Activated naive CD8-positive, alpha-beta T cell treated with anti-CD3 and anti-CD28 coated beads, Interleukin-2, amount 50 U/mL, for 24 hours (primary cell): ENCODE results near the gene CERS6.
A peak's percentile ranks its signal among the peaks of the same experiment; 100 is the strongest.

Experiments used
- ATAC-seq: fragments of 150-1000 bp; cut with Tn5 transposase; one replicate; pipeline ENCODE4 v1.10.0; 2021
- DNase-seq: peaks from one replicate; pipeline ENCODE4 v3.0.0; 2021
- H3K27ac Mint-ChIP-seq: one replicate; pipeline ENCODE4 v1.8.0; 2021; ENCODE audit warnings: mild to moderate bottlenecking, mixed read lengths
- H3K27me3 Mint-ChIP-seq: one replicate; pipeline ENCODE4 v1.8.0; 2021; ENCODE audit warnings: mixed read lengths
- H3K36me3 Mint-ChIP-seq: one replicate; pipeline ENCODE4 v1.8.0; 2021; ENCODE audit warnings: low read depth, mixed read lengths
- H3K4me1 Mint-ChIP-seq: one replicate; pipeline ENCODE4 v1.8.0; 2021; ENCODE audit warnings: mixed read lengths
- H3K4me3 Mint-ChIP-seq: one replicate; pipeline ENCODE4 v1.8.0; 2021; ENCODE audit warnings: mild to moderate bottlenecking, moderate library complexity, mixed read lengths
- H3K9me3 Mint-ChIP-seq: one replicate; pipeline ENCODE4 v1.8.0; 2021; ENCODE audit warnings: mixed read lengths

The CERS6 gene

DNA sequence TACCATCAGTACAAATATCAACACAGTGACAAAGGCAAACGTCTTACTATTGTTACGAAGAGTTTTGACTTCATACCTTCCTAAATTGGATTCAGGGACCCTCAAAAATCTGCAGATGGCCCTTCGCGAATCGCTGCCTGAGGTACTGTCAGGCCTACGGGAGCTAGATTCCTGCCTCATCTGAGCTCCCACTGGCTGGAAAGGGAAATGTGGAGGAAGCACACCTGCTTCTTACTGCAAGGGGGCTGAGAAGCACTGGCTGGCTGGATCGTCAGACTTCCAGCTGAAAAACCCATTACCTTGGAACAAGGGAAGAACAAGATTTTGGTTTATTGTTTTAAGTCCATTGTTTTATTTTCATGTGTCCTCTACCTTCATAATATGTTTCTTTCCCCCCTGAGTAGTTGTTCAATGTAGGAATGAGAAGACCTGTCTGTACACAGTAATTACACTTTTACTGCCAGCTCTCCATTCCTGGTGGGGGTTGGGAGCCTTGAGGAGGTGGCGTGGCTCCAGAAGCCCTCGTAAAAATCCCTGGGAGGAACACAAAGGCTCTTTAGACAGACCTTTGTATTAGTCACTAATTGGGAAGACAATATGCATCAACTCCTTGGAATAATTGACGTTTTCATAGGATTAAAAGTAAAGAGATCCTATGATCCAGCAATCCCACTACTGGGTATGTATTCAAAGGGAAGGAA is 222.2 kb downstream of the CERS6 start:
- H3K9me3 Mint-ChIP-seq, result no peaks in the 10 kb centered on the region
- no peaks in the 10 kb centered on the region for H3K27me3 Mint-ChIP-seq
- ATAC-seq, result no peak
- no peak for DNase-seq
- H3K27ac Mint-ChIP-seq, result no peak overlapping the region
- peaks cover 7% of the 10 kb centered on the region for H3K36me3 Mint-ChIP-seq
- no peaks in the 10 kb centered on the region for H3K4me1 Mint-ChIP-seq
- H3K4me3 Mint-ChIP-seq, result no peak overlapping the region

DNA sequence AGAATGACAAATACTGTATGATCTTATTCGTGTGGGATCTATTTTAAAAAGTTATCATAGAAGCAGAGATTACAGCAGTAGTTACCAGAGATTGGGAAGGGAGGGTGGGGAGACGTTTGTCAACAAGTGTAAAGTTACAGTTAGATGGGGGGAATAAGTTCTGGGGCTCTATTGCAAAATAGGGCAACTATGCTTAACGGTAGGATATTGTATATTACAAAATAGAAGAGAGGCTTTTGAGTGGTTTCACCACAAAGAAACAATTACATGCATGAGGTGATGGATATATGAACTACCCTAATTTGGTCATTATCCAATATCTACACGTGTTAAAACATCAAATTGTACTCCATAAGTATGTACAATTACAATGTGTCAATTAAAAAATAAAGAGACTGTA is 223.0 kb downstream of the CERS6 start:
- ATAC-seq (no peak), DNase-seq (no peak)
- no peaks in the 10 kb centered on the region for H3K4me1 Mint-ChIP-seq
- no peak overlapping the region for H3K27ac Mint-ChIP-seq
- no peaks in the 10 kb centered on the region for H3K9me3 Mint-ChIP-seq
- H3K4me3 Mint-ChIP-seq, result no peak overlapping the region
- H3K27me3 Mint-ChIP-seq, result no peaks in the 10 kb centered on the region
- peaks cover 7% of the 10 kb centered on the region for H3K36me3 Mint-ChIP-seq

DNA sequence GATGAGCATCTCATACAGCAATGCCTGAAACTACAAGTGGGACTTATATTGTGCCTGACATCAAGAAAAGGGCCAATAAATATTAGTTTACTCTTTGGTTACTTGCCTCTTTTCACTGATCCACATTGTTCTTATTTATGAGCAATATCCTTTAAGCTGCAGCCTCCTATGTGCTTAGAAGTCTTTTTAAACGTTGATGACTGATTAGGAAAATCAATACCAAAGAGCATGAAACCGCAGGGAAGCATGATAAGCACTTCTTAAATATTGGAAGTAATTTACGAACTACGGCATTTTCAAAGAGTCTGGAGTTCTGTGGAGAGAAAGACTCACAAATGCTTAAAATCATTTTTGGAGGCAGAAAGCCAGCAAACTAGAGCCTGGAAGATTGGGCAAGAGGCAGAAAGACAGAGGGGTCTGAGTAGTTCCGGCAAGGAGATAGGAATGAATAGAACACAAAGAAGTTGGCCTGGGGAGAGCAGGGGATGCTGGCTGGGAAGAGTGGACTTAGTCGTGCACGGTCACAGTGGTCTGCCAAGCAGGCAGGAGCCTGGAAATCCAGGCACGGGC is 223.8 kb downstream of the CERS6 start:
- Mint-ChIP-seq H3K36me3 (peaks cover 7% of the 10 kb centered on the region), H3K27me3 (no peaks in the 10 kb centered on the region), H3K27ac (no peak overlapping the region), H3K4me3 (no peak overlapping the region), H3K4me1 (no peaks in the 10 kb centered on the region), H3K9me3 (no peaks in the 10 kb centered on the region)
- DNase-seq (no peak), ATAC-seq (no peak)

DNA sequence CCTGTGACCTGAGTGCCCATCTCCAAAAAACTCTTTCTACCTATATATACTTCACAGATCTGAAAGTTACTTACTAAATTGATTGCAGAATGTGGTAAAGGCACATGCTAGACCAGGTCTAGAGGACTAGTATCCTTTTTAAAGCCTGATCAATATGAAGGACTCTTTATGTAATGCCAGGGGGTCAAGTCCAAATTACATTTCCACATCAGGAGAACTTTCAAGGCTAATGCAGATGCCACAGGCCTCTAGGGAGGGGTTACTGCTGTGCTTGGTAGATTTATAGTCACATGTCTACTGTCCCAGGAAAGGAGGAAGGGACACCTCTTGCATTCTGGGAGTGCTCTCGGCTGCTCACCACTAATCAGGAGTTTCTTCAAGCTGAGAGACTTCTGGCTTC is 227.9 kb downstream of the CERS6 start:
- Mint-ChIP-seq H3K27ac (no peak overlapping the region), H3K36me3 (peaks cover 2% of the 10 kb centered on the region), H3K4me1 (no peaks in the 10 kb centered on the region), H3K4me3 (no peak overlapping the region), H3K27me3 (no peaks in the 10 kb centered on the region), H3K9me3 (no peaks in the 10 kb centered on the region)
- ATAC-seq, result no peak
- no peak for DNase-seq

GRCh38 chr2:168684921-168685599 is 229.0 kb downstream of the CERS6 start:
- Mint-ChIP-seq H3K4me3 (no peak overlapping the region), H3K9me3 (no peaks in the 10 kb centered on the region), H3K27ac (no peak overlapping the region), H3K27me3 (no peaks in the 10 kb centered on the region), H3K4me1 (no peaks in the 10 kb centered on the region), H3K36me3 (peaks cover 2% of the 10 kb centered on the region)
- ATAC-seq (no peak), DNase-seq (no peak)

GRCh38 chr2:168685600-168686451 is 229.8 kb downstream of the CERS6 start:
- no peak overlapping the region for H3K4me3 Mint-ChIP-seq

GRCh38 chr2:168686452-168687191 is 230.6 kb downstream of the CERS6 start:
- DNase-seq (no peak), ATAC-seq (no peak)
- Mint-ChIP-seq H3K36me3 (peaks cover 9% of the 10 kb centered on the region), H3K27me3 (no peaks in the 10 kb centered on the region), H3K9me3 (no peaks in the 10 kb centered on the region), H3K27ac (no peak overlapping the region), H3K4me3 (no peak overlapping the region), H3K4me1 (no peaks in the 10 kb centered on the region)

More at GRCh38 chr2:168685600-168686451, 229.8 kb downstream of the CERS6 start:
- peaks cover 2% of the 10 kb centered on the region for H3K36me3 Mint-ChIP-seq
- H3K27me3 Mint-ChIP-seq, result no peaks in the 10 kb centered on the region
- no peak overlapping the region for H3K27ac Mint-ChIP-seq
- no peaks in the 10 kb centered on the region for H3K4me1 Mint-ChIP-seq
- H3K9me3 Mint-ChIP-seq, result no peaks in the 10 kb centered on the region
- DNase-seq (no peak), ATAC-seq (no peak)

- Mint-ChIP-seq H3K9me3 (no peaks in the 10 kb centered on the region), H3K36me3 (peaks cover 13% of the 10 kb centered on the region), H3K27me3 (no peaks in the 10 kb centered on the region), H3K27ac (no peak overlapping the region), H3K4me1 (peaks cover 4% of the 10 kb centered on the region), H3K4me3 (no peak overlapping the region)
- DNase-seq (no peak), ATAC-seq (peak; percentile 43)
Measured at GRCh38 chr2:168687314-168687713, 231.2 kb downstream of the CERS6 start.

DNA sequence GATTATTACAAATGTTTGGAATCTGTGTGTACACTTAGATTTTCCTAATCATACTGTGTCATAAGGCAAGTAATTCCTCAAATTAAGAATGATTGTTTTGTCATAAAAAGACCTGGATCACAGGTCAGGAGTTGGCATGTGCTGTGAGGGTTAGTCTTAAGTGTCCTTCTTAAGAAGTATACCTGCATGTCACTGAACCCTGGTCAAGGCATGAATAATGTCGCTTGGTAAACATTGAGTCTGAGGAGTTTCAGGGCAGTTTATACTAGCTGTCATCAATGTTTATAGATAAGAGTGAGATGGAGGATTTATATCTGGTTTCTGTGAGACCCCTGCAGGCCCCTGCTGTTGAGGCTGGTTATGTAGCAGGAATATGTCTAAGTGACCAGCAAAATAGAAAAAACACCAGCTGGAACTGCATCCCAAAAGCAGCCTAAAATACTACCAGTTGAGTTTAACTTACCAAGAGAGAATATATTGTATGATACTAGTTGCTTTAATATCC is 234.4 kb downstream of the CERS6 start:
- ATAC-seq (no peak), DNase-seq (no peak)
- Mint-ChIP-seq H3K27ac (no peak overlapping the region), H3K27me3 (no peaks in the 10 kb centered on the region), H3K4me3 (no peak overlapping the region), H3K9me3 (no peaks in the 10 kb centered on the region), H3K4me1 (peaks cover 8% of the 10 kb centered on the region), H3K36me3 (peaks cover 20% of the 10 kb centered on the region)

GRCh38 chr2:168691221-168691620 is 235.1 kb downstream of the CERS6 start:
- Mint-ChIP-seq H3K4me1 (peaks cover 8% of the 10 kb centered on the region), H3K27ac (no peak overlapping the region), H3K9me3 (no peaks in the 10 kb centered on the region), H3K4me3 (no peak overlapping the region), H3K36me3 (peaks cover 25% of the 10 kb centered on the region), H3K27me3 (no peaks in the 10 kb centered on the region)
- ATAC-seq (no peak), DNase-seq (no peak)

DNA sequence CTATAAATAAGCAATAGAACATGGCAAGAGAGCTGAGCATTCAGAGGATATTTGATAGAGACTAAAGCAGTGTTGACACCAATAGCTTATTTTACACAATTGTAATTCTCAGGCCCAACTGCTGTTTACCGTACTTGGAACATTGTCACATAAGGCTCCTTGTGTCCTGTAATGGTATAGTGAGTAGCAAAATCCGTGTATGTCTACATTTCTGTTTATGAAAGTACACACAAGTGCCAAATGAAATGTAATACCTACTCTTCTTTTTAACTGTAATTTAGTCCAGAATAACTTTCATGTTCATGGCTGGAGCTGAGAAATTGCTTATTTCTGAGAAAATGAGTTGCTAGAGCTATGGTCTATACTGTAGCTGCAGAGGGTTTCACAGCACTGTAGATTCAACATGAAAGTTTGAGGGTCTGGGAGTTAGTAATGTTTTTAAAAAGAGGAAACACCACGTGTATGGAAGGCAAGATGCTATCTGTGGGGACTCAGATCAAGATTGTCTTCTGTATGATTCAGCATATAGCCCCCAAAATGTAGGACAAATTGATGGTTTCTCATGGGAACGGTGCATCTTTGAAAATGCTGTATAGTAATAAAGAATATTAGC is 236.2 kb downstream of the CERS6 start:
- no peak for DNase-seq
- no peak overlapping the region for H3K27ac Mint-ChIP-seq
- peak; percentile 71 for ATAC-seq
- peaks cover 8% of the 10 kb centered on the region for H3K4me1 Mint-ChIP-seq
- H3K4me3 Mint-ChIP-seq, result no peak overlapping the region
- H3K36me3 Mint-ChIP-seq, result peaks cover 32% of the 10 kb centered on the region
- H3K9me3 Mint-ChIP-seq, result no peaks in the 10 kb centered on the region
- H3K27me3 Mint-ChIP-seq, result no peaks in the 10 kb centered on the region

DNA sequence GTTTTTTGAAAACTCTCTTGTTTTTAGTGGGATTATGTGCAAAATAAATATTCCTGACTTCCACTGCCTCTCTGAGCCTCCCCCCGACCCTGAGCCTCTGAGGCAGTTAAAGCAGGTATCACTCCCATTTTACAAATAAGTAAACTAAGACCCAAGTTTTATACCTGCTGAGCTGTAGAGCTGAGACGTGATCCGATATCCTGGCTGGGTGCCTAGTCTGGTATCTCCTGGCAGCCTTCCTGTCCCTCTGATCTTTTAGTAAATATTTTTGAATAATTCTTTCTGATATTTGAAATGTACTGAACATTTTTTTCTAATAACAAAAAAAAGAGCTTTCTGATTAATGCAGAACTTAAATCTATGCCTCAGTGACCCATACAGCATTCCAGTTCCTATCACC is 238.1 kb downstream of the CERS6 start:
- DNase-seq, result no peak
- H3K9me3 Mint-ChIP-seq, result no peaks in the 10 kb centered on the region
- no peak overlapping the region for H3K27ac Mint-ChIP-seq
- H3K4me1 Mint-ChIP-seq, result peaks cover 8% of the 10 kb centered on the region
- ATAC-seq, result no peak
- no peak overlapping the region for H3K4me3 Mint-ChIP-seq
- peaks cover 44% of the 10 kb centered on the region for H3K36me3 Mint-ChIP-seq
- no peaks in the 10 kb centered on the region for H3K27me3 Mint-ChIP-seq

GRCh38 chr2:168694866-168695265 is 238.8 kb downstream of the CERS6 start:
- H3K4me3 Mint-ChIP-seq, result no peak overlapping the region
- ATAC-seq (no peak), DNase-seq (no peak)
- peaks cover 48% of the 10 kb centered on the region for H3K36me3 Mint-ChIP-seq
- no peaks in the 10 kb centered on the region for H3K27me3 Mint-ChIP-seq
- peaks cover 8% of the 10 kb centered on the region for H3K4me1 Mint-ChIP-seq
- no peak overlapping the region for H3K27ac Mint-ChIP-seq
- no peaks in the 10 kb centered on the region for H3K9me3 Mint-ChIP-seq
